Trophoblast cell (in vitro differentiated cells and primary cell): ENCODE data around the gene FAM83B.

Experiments
- DNase-seq, 2 donors: peaks; one replicate each; pipeline ENCODE4 v3.0.0-alpha.2; 2016
- H2AFZ ChIP-seq: 2 replicates; pipeline ENCODE4 v1.6.1; 2013; ENCODE audit warnings: low read length, moderate library complexity, mild to moderate bottlenecking; ENCODE audit not compliant: insufficient read depth, poor library complexity
- H2AK5ac ChIP-seq: 2 replicates; pipeline ENCODE4 v1.6.1; 2013; ENCODE audit warnings: mild to moderate bottlenecking, low read length
- H2BK120ac ChIP-seq: 2 replicates; pipeline ENCODE4 v1.6.1; 2013; ENCODE audit warnings: low read length, mild to moderate bottlenecking, moderate library complexity; ENCODE audit not compliant: insufficient read depth, poor library complexity
- H2BK12ac ChIP-seq: 2 replicates; pipeline ENCODE4 v1.6.1; 2013; ENCODE audit warnings: mild to moderate bottlenecking, low read length, moderate library complexity
- H2BK5ac ChIP-seq: 2 replicates; pipeline ENCODE4 v1.6.1; 2013; ENCODE audit warnings: low read length, low read depth, moderate library complexity, mild to moderate bottlenecking; ENCODE audit not compliant: poor library complexity
- H3K14ac ChIP-seq: 2 replicates; pipeline ENCODE4 v1.6.1; 2013; ENCODE audit warnings: mild to moderate bottlenecking, low read length
- H3K18ac ChIP-seq: 2 replicates; pipeline ENCODE4 v1.6.1; 2013; ENCODE audit warnings: mild to moderate bottlenecking, low read length
- H3K23ac ChIP-seq: 2 replicates; pipeline ENCODE4 v1.6.1; 2013; ENCODE audit warnings: low read length
- H3K27ac ChIP-seq: 2 replicates; pipeline ENCODE4 v1.5.1; 2013; ENCODE audit warnings: low read depth, mild to moderate bottlenecking, inconsistent platforms, low read length, moderate library complexity
- H3K27me3 ChIP-seq: 2 replicates; pipeline ENCODE4 v1.6.1; 2013; ENCODE audit warnings: inconsistent platforms, mild to moderate bottlenecking, low read length, moderate library complexity; ENCODE audit not compliant: insufficient read depth
- H3K36me3 ChIP-seq, 2 experiments: 1 replicate in 1 of 2; 2 replicates in 1 of 2; pipeline ENCODE4 v1.6.1; 2013; ENCODE audit warnings: low read length in 2 of 2, mild to moderate bottlenecking in 2 of 2, moderate library complexity in 1 of 2; ENCODE audit not compliant: insufficient read depth in 2 of 2, control insufficient read depth in 1 of 2
- H3K4ac ChIP-seq: 2 replicates; pipeline ENCODE4 v1.6.1; 2013; ENCODE audit warnings: low read depth, mild to moderate bottlenecking, low read length, moderate library complexity
- H3K4me1 ChIP-seq, 2 experiments: 1 replicate in 1 of 2; 2 replicates in 1 of 2; pipeline ENCODE4 v1.6.1; 2013; ENCODE audit warnings: low read length in 2 of 2, mild to moderate bottlenecking in 2 of 2, moderate library complexity in 1 of 2; ENCODE audit not compliant: insufficient read depth in 2 of 2, control insufficient read depth in 1 of 2
- H3K4me2 ChIP-seq: 2 replicates; pipeline ENCODE4 v1.6.1; 2013; ENCODE audit warnings: inconsistent platforms, mild to moderate bottlenecking, low read length, moderate library complexity
- H3K4me3 ChIP-seq: 2 replicates; pipeline ENCODE4 v1.5.1; 2013; ENCODE audit warnings: mild to moderate bottlenecking, low read depth, low read length, inconsistent platforms
- H3K79me1 ChIP-seq: one replicate; pipeline ENCODE4 v1.6.1; 2013; ENCODE audit warnings: low read length
- H3K79me2 ChIP-seq: 2 replicates; pipeline ENCODE4 v1.6.1; 2013; ENCODE audit warnings: low read length, mild to moderate bottlenecking; ENCODE audit not compliant: control insufficient read depth, insufficient read depth, poor library complexity
- H3K9ac ChIP-seq: 2 replicates; pipeline ENCODE4 v1.6.1; 2013; ENCODE audit warnings: mild to moderate bottlenecking, low read length
- H3K9me3 ChIP-seq: 2 replicates; pipeline ENCODE4 v1.6.1; 2013; ENCODE audit warnings: low read depth, mild to moderate bottlenecking, control low read depth, inconsistent platforms, low read length; ENCODE audit not compliant: insufficient read depth
- H4K12ac ChIP-seq: 2 replicates; pipeline ENCODE4 v1.6.1; 2013; ENCODE audit warnings: low read depth, mild to moderate bottlenecking, low read length, moderate library complexity
- H4K8ac ChIP-seq: 2 replicates; pipeline ENCODE4 v1.6.1; 2013; ENCODE audit warnings: low read depth, mild to moderate bottlenecking, low read length, moderate library complexity
- H4K91ac ChIP-seq: one replicate; pipeline ENCODE4 v1.6.1; 2013; ENCODE audit warnings: low read depth, mild to moderate bottlenecking, low read length, moderate library complexity
- WGBS: extraction: QIAGEN DNeasy Blood & Tissue Kit; methylation state at CpG from one replicate; pipeline ENCODE4 v1.1.7; 2013; ENCODE audit warnings: missing lambda C conversion rate; ENCODE audit not compliant: insufficient read length, insufficient coverage; ENCODE audit errors: extremely low coverage; 5-methylcytosine and 5-hydroxymethylcytosine counted together

Gene FAM83B

GRCh38 chr6:54987633-54988290 is 141.2 kb downstream of the FAM83B start:
- H3K4me1 ChIP-seq: no peaks in the 10 kb centered on the region
- no peak overlapping the region for H3K4me2 ChIP-seq
- H3K27ac ChIP-seq: no peak overlapping the region
- no peak overlapping the region for H3K4me3 ChIP-seq
- H3K27me3 ChIP-seq: no peaks in the 10 kb centered on the region
- no peak for DNase-seq
- no peak overlapping the region for H2BK5ac ChIP-seq
- H2BK120ac ChIP-seq: no peak overlapping the region
- no peak overlapping the region for H4K91ac ChIP-seq
- no peaks in the 10 kb centered on the region for H3K79me2 ChIP-seq
- H3K18ac ChIP-seq: no peak overlapping the region
- no peak overlapping the region for H4K12ac ChIP-seq
- peaks cover 4% of the 10 kb centered on the region for H3K9me3 ChIP-seq
- no peak overlapping the region for H4K8ac ChIP-seq
- H2BK12ac ChIP-seq: no peak overlapping the region
- H2AK5ac ChIP-seq: no peak overlapping the region
- H3K79me1 ChIP-seq: no peaks in the 10 kb centered on the region
- H3K23ac ChIP-seq: no peak overlapping the region
- no peak overlapping the region for H3K4ac ChIP-seq
- H3K9ac ChIP-seq: no peak overlapping the region
- H3K36me3 ChIP-seq: no peaks in the 10 kb centered on the region
- no peak overlapping the region for H2AFZ ChIP-seq
- no peak overlapping the region for H3K14ac ChIP-seq

- no peaks in the 10 kb centered on the region for H3K36me3 ChIP-seq
- H3K9ac ChIP-seq: no peak overlapping the region
- no peak overlapping the region for H4K8ac ChIP-seq
- H3K9me3 ChIP-seq: peaks cover 4% of the 10 kb centered on the region
- no peaks in the 10 kb centered on the region for H3K79me1 ChIP-seq
- H2AFZ ChIP-seq: no peak overlapping the region
- H3K4ac ChIP-seq: no peak overlapping the region
- no peak overlapping the region for H2BK120ac ChIP-seq
- no peak overlapping the region for H3K4me3 ChIP-seq
- no peak overlapping the region for H3K27ac ChIP-seq
- H3K79me2 ChIP-seq: no peaks in the 10 kb centered on the region
- H3K18ac ChIP-seq: no peak overlapping the region
- H2BK12ac ChIP-seq: no peak overlapping the region
- no peak overlapping the region for H4K12ac ChIP-seq
- no peak overlapping the region for H3K14ac ChIP-seq
- H4K91ac ChIP-seq: no peak overlapping the region
- no peaks in the 10 kb centered on the region for H3K27me3 ChIP-seq
- no peak overlapping the region for H3K23ac ChIP-seq
- no peak overlapping the region for H3K4me2 ChIP-seq
- H3K4me1 ChIP-seq: no peaks in the 10 kb centered on the region
- peak in 1 of 2 donors; percentile 43 for DNase-seq
- no peak overlapping the region for H2BK5ac ChIP-seq
- no peak overlapping the region for H2AK5ac ChIP-seq
Observed at GRCh38 chr6:54988576-54988975, 142.0 kb downstream of the FAM83B start.

- Histone ChIP-seq H3K4me3 (no peak overlapping the region), H3K4me1 (no peaks in the 10 kb centered on the region), H4K91ac (no peak overlapping the region), H3K9me3 (peaks cover 4% of the 10 kb centered on the region), H3K27ac (no peak overlapping the region), H3K79me1 (no peaks in the 10 kb centered on the region), H3K23ac (no peak overlapping the region), H4K12ac (no peak overlapping the region), H3K4me2 (no peak overlapping the region), H3K79me2 (no peaks in the 10 kb centered on the region), H3K9ac (no peak overlapping the region), H2BK120ac (no peak overlapping the region), H2BK5ac (no peak overlapping the region), H4K8ac (no peak overlapping the region), H2AFZ (no peak overlapping the region), H3K36me3 (no peaks in the 10 kb centered on the region), H2AK5ac (no peak overlapping the region), H2BK12ac (no peak overlapping the region), H3K27me3 (no peaks in the 10 kb centered on the region), H3K4ac (no peak overlapping the region), H3K14ac (no peak overlapping the region), H3K18ac (no peak overlapping the region)
- DNase-seq: no peak
- no CpG with 5 or more reads among the region's 3 CpGs for WGBS
Observed at GRCh38 chr6:54990001-54990400, 143.4 kb downstream of the FAM83B start.
